GM23338 (cell line): ENCODE measurements around the gene DNAI7. TPM values are rescaled to one million over a fixed set of nuclear protein-coding genes. Genes with fewer than 3 reads are reported as not detected.

Experiments used
- ATAC-seq: fragments of 200-7000 bp; cut with Tn5 transposase; 3 replicates; pipeline ENCODE4 v1.9.1; 2020
- DNase-seq: peaks from one replicate; pipeline ENCODE4 v3.0.0-alpha.2; 2015; ENCODE audit warnings: low spot score
- H2AFZ ChIP-seq: fragments of 200-600 bp; sonication (generic); 2 replicates; pipeline ENCODE4 v1.8.0; 2016; ENCODE audit warnings: antibody characterized with exemption, mild to moderate bottlenecking, moderate library complexity
- H3F3A ChIP-seq: fragments of 200-600 bp; sonication (generic); replicated peaks from 2 replicates; pipeline ENCODE4 v1.8.0; 2017; ENCODE audit warnings: antibody characterized with exemption, mixed run types, low read depth
- H3K27ac ChIP-seq: fragments of 200-600 bp; sonication (generic); 2 replicates; pipeline ENCODE4 v1.6.1; 2016; ENCODE audit warnings: low read depth
- H3K27me3 ChIP-seq: fragments of 200-600 bp; sonication (generic); 2 replicates; pipeline ENCODE4 v1.8.0; 2016; ENCODE audit warnings: mild to moderate bottlenecking, mixed run types, moderate library complexity; ENCODE audit not compliant: insufficient read depth
- H3K36me3 ChIP-seq: fragments of 200-600 bp; sonication (generic); 2 replicates; pipeline ENCODE4 v1.8.0; 2016; ENCODE audit warnings: mild to moderate bottlenecking; ENCODE audit not compliant: insufficient read depth
- H3K4me1 ChIP-seq: fragments of 200-600 bp; sonication (generic); 2 replicates; pipeline ENCODE4 v1.8.0; 2016; ENCODE audit warnings: mild to moderate bottlenecking, moderate library complexity; ENCODE audit not compliant: insufficient read depth
- H3K4me2 ChIP-seq: fragments of 200-600 bp; sonication (generic); 2 replicates; pipeline ENCODE4 v1.7.1; 2017; ENCODE audit warnings: mixed run types
- H3K4me3 ChIP-seq: fragments of 200-600 bp; sonication (generic); 2 replicates; pipeline ENCODE4 v1.6.1; 2016; ENCODE audit warnings: mixed run types
- H3K79me2 ChIP-seq: fragments of 200-600 bp; sonication (generic); replicated peaks from 2 replicates; pipeline ENCODE4 v1.8.0; 2017; ENCODE audit warnings: mild to moderate bottlenecking; ENCODE audit not compliant: insufficient read depth
- H3K9me2 ChIP-seq: fragments of 200-600 bp; sonication (generic); 2 replicates; pipeline ENCODE4 v1.8.0; 2017; ENCODE audit not compliant: insufficient read depth
- H4K20me1 ChIP-seq: fragments of 200-600 bp; sonication (generic); replicated peaks from 2 replicates; pipeline ENCODE4 v1.8.0; 2017; ENCODE audit warnings: mild to moderate bottlenecking; ENCODE audit not compliant: insufficient read depth
- H3K27ac Mint-ChIP-seq: 2 replicates; pipeline ENCODE4 v1.8.0; 2020; ENCODE audit warnings: inconsistent platforms, mild to moderate bottlenecking, moderate library complexity, mixed read lengths
- H3K27me3 Mint-ChIP-seq: 3 replicates; pipeline ENCODE4 v1.8.0; 2022; ENCODE audit warnings: low read depth, mild to moderate bottlenecking, moderate library complexity, mixed read lengths, inconsistent platforms; ENCODE audit not compliant: insufficient read depth, poor library complexity
- H3K36me3 Mint-ChIP-seq: 3 replicates; pipeline ENCODE4 v1.8.0; 2021; ENCODE audit warnings: low read depth, mild to moderate bottlenecking, inconsistent platforms, moderate library complexity, mixed read lengths
- H3K4me1 Mint-ChIP-seq: 3 replicates; pipeline ENCODE4 v1.8.0; 2020; ENCODE audit warnings: mild to moderate bottlenecking, inconsistent platforms, mixed read lengths
- H3K4me3 Mint-ChIP-seq: 3 replicates; pipeline ENCODE4 v1.8.0; 2021; ENCODE audit warnings: moderate library complexity, mild to moderate bottlenecking, inconsistent platforms, mixed read lengths
- H3K9me3 Mint-ChIP-seq: 3 replicates; pipeline ENCODE4 v1.8.0; 2020; ENCODE audit warnings: moderate library complexity, mild to moderate bottlenecking, inconsistent platforms, mixed read lengths
- CREB1 ChIP-seq: fragments of 250-450 bp; sonication (Bioruptor Pico); IDR thresholded peaks from 2 replicates; pipeline ENCODE4 v1.5.0; 2020; ENCODE audit warnings: low read depth, mild to moderate bottlenecking, moderate library complexity
- EZH2 ChIP-seq: fragments of 200-600 bp; sonication (generic); IDR thresholded peaks from one replicate; pipeline ENCODE4 v1.8.0; 2017; ENCODE audit warnings: antibody characterized with exemption, mild to moderate bottlenecking, low read depth; ENCODE audit not compliant: unreplicated experiment
- EZH2phosphoT487 ChIP-seq: fragments of 200-600 bp; sonication (generic); IDR thresholded peaks from one replicate; pipeline ENCODE4 v1.8.1; 2018; ENCODE audit warnings: antibody characterized with exemption; ENCODE audit not compliant: unreplicated experiment
- JUNB ChIP-seq: IDR thresholded peaks from one replicate; pipeline ENCODE4 v1.6.1; 2016; ENCODE audit warnings: antibody characterized with exemption; ENCODE audit not compliant: unreplicated experiment
- NANOG ChIP-seq: IDR thresholded peaks from 2 replicates; pipeline ENCODE4 v1.6.1; 2016; ENCODE audit warnings: antibody characterized with exemption, borderline replicate concordance
- POLR2AphosphoS5 ChIP-seq: IDR thresholded peaks from 2 replicates; pipeline ENCODE4 v1.6.1; 2016; ENCODE audit warnings: antibody characterized with exemption, low read depth
- REST ChIP-seq: IDR thresholded peaks from one replicate; pipeline ENCODE4 v1.6.1; 2018; ENCODE audit warnings: antibody characterized with exemption; ENCODE audit not compliant: unreplicated experiment
- ZNF114 ChIP-seq: fragments of 250-450 bp; sonication (Bioruptor Pico); IDR thresholded peaks from 2 replicates; pipeline ENCODE4 v1.5.0; 2020; ENCODE audit warnings: mild to moderate bottlenecking, moderate library complexity
- ZNF331 ChIP-seq: fragments of 250-450 bp; sonication (Bioruptor Pico); IDR thresholded peaks from 2 replicates; pipeline ENCODE4 v1.5.0; 2020; ENCODE audit warnings: low read depth, mild to moderate bottlenecking, moderate library complexity
- polyA plus RNA-seq: library from polyadenylated mRNA; unstranded; fragments of >200 nt; fragmentation: Nextera tagmentation; extraction: Ambion mirVana; gene quantifications from 2 replicates; pipeline ENCODE4 v1.2.1, GENCODE V29; 2016
- total RNA-seq: library from RNA; depleted of rRNA; stranded (reverse); fragments of >200 nt; shearing (Covaris generic); gene quantifications from 2 replicates; pipeline ENCODE4 v1.2.3, GENCODE V29; 2014
- TF ChIP-seq, protein P1 (sequence below): IDR thresholded peaks from 2 replicates; pipeline ENCODE4 v1.6.1; 2016; ENCODE audit warnings: antibody characterized with exemption
- TF ChIP-seq, protein P2 (sequence below), 2 experiments: fragments of 200-600 bp in 1 of 2; sonication (generic) in 1 of 2; conservative IDR thresholded peaks; 2 replicates each; pipeline versions ENCODE4 v1.5.1 to v1.6.1; 2016 to 2017; ENCODE audit warnings: antibody characterized with exemption in 2 of 2, low read depth in 2 of 2, mild to moderate bottlenecking in 2 of 2, moderate library complexity in 1 of 2

Gene DNAI7
- total and polyA plus RNA-seq, 2 experiments from 2014 or later, result 0.08 TPM; not detected in 1

DNA sequence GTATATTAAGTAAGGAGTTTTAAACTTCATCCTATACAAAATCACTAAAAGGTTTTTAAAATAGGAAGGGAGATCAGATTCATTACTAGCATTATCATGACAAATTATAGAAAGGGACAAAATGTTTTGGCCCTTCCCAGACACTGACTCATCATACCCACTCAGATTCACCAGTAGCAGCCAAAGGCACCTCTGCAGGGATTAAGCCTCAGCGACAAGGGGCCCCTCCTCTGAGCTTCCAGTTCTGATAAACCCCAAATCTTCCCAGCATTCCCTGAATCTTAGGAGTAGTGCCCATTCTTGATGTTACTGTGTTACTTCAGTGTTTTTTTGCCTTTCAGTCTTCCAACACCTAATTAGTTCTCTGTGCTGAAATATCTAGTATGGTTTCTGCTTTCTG is 41.2 kb upstream of the DNAI7 start:
- no peak overlapping the region for H3K4me3 Mint-ChIP-seq
- DNase-seq (no peak), ATAC-seq (no peak)
- peaks cover 65% of the 10 kb centered on the region for H3K79me2 ChIP-seq
- no peaks in the 10 kb centered on the region for H3K27me3 ChIP-seq
- no peaks in the 10 kb centered on the region for H3F3A ChIP-seq
- H3K27ac ChIP-seq, result no peak overlapping the region
- H3K4me3 ChIP-seq, result no peak overlapping the region
- peaks cover 11% of the 10 kb centered on the region for H4K20me1 ChIP-seq
- H3K4me1 Mint-ChIP-seq, result no peaks in the 10 kb centered on the region
- H3K27me3 Mint-ChIP-seq, result no peaks in the 10 kb centered on the region
- no peak overlapping the region for H3K4me2 ChIP-seq
- TF ChIP-seq CREB1 (CRISPR knock-in tag), result no peak
- no peaks in the 10 kb centered on the region for H3K9me2 ChIP-seq
- H2AFZ ChIP-seq, result no peak overlapping the region
- no peaks in the 10 kb centered on the region for H3K36me3 ChIP-seq
- no peaks in the 10 kb centered on the region for H3K9me3 Mint-ChIP-seq
- no peak overlapping the region for H3K27ac Mint-ChIP-seq
- peaks cover 24% of the 10 kb centered on the region for H3K36me3 Mint-ChIP-seq
- H3K4me1 ChIP-seq, result no peaks in the 10 kb centered on the region

DNA sequence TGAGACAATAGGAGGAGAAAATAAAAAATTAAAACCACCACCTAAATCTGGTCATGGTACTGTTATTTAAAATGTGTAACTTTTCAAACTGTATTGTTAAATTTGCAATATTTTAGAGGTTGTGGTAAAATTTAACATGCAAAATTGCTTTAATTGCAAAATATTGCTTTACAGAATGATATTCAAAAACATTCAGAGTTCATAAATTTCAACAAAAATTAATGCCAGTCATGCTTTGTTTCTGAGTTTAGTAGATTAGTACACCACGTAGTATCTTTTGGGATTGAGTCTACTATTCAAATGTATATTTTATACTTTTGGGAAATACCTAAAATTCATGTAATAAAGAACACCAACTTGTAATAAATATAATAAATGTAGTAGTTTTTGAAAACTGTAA is 18.4 kb upstream of the DNAI7 start:
- no peaks in the 10 kb centered on the region for H4K20me1 ChIP-seq
- no peaks in the 10 kb centered on the region for H3K9me2 ChIP-seq
- H3K27me3 Mint-ChIP-seq, result no peaks in the 10 kb centered on the region
- no peaks in the 10 kb centered on the region for H3F3A ChIP-seq
- no peaks in the 10 kb centered on the region for H3K9me3 Mint-ChIP-seq
- TF ChIP-seq CREB1 (CRISPR knock-in tag) (no peak), NANOG (no peak), ZNF114 (CRISPR knock-in tag) (no peak), JUNB (no peak), ZNF331 (CRISPR knock-in tag) (no peak), REST (no peak), POLR2AphosphoS5 (no peak), EZH2phosphoT487 (no peak), EZH2 (no peak)
- TF ChIP-seq, protein P1, sequence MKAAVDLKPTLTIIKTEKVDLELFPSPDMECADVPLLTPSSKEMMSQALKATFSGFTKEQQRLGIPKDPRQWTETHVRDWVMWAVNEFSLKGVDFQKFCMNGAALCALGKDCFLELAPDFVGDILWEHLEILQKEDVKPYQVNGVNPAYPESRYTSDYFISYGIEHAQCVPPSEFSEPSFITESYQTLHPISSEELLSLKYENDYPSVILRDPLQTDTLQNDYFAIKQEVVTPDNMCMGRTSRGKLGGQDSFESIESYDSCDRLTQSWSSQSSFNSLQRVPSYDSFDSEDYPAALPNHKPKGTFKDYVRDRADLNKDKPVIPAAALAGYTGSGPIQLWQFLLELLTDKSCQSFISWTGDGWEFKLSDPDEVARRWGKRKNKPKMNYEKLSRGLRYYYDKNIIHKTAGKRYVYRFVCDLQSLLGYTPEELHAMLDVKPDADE, result no peak
- TF ChIP-seq, protein P2, sequence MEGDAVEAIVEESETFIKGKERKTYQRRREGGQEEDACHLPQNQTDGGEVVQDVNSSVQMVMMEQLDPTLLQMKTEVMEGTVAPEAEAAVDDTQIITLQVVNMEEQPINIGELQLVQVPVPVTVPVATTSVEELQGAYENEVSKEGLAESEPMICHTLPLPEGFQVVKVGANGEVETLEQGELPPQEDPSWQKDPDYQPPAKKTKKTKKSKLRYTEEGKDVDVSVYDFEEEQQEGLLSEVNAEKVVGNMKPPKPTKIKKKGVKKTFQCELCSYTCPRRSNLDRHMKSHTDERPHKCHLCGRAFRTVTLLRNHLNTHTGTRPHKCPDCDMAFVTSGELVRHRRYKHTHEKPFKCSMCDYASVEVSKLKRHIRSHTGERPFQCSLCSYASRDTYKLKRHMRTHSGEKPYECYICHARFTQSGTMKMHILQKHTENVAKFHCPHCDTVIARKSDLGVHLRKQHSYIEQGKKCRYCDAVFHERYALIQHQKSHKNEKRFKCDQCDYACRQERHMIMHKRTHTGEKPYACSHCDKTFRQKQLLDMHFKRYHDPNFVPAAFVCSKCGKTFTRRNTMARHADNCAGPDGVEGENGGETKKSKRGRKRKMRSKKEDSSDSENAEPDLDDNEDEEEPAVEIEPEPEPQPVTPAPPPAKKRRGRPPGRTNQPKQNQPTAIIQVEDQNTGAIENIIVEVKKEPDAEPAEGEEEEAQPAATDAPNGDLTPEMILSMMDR (conservative IDR thresholded peaks at IDR 0.05; ENCODE audit: low read depth in 2 of 2), result no peak
- no peak overlapping the region for H3K27ac ChIP-seq
- no peak overlapping the region for H3K27ac Mint-ChIP-seq
- no peaks in the 10 kb centered on the region for H3K27me3 ChIP-seq
- no peak overlapping the region for H3K4me3 Mint-ChIP-seq
- H3K36me3 Mint-ChIP-seq, result peaks cover 12% of the 10 kb centered on the region; the same call in 2 of the 3 replicates
- no peak for DNase-seq
- ATAC-seq, result no peak
- no peaks in the 10 kb centered on the region for H3K4me1 ChIP-seq
- no peak overlapping the region for H2AFZ ChIP-seq
- no peaks in the 10 kb centered on the region for H3K4me1 Mint-ChIP-seq
- no peaks in the 10 kb centered on the region for H3K36me3 ChIP-seq
- no peaks in the 10 kb centered on the region for H3K79me2 ChIP-seq
- H3K4me2 ChIP-seq, result no peak overlapping the region
- no peak overlapping the region for H3K4me3 ChIP-seq
